ENCODE measurements around the gene RANBP9. TPM values are rescaled to one million over a fixed set of nuclear protein-coding genes. Genes with fewer than 3 reads are reported as not detected.

RANBP9 gene
- total RNA-seq, 1 experiment from 2014 or later, result 57.4 TPM

GRCh38 chr6:13716225-13716954, 4.8 kb upstream of the RANBP9 start:
- Histone ChIP-seq H3K4me1 (ENCODE audit: insufficient read depth, low read length, poor library complexity, severe bottlenecking) (peaks cover 6% of the 10 kb centered on the region), H3K36me3 (ENCODE audit: insufficient read depth, low read length, poor library complexity, severe bottlenecking) (no peaks in the 10 kb centered on the region), H3K27ac (ENCODE audit: low read depth, low read length, poor library complexity, severe bottlenecking) (no peak overlapping the region), H3K4me3 (ENCODE audit: low read depth, low read length, poor library complexity, severe bottlenecking) (no peak overlapping the region), H3K9me3 (ENCODE audit: low read depth, low read length, poor library complexity, severe bottlenecking) (no peaks in the 10 kb centered on the region), H3K27me3 (replicated peaks; ENCODE audit: insufficient read depth, low read depth, low read length, poor library complexity) (no peaks in the 10 kb centered on the region)
- no peak for DNase-seq (ENCODE audit: low spot score)
- ChIA-PET POLR2A (ENCODE audit: low non-redundant PET) (no interaction called here), CTCF (no interaction called here)
- intact Hi-C loops (cut with micrococcal nuclease; ENCODE audit: unreplicated experiment), result no loop called here
- TF ChIP-seq EZH2 (IDR thresholded peaks at IDR 0.05; ENCODE audit: borderline replicate concordance, low read depth, low read length, poor library complexity, severe bottlenecking), result no peak
- no TSS peak for BruUV-seq (replicated peaks)

- ChIA-PET CTCF (no interaction called here), POLR2A (ENCODE audit: low non-redundant PET) (no interaction called here)
- no peak for DNase-seq (ENCODE audit: low spot score)
- no TSS peak for BruUV-seq (replicated peaks)
- Histone ChIP-seq H3K9me3 (ENCODE audit: low read depth, low read length, poor library complexity, severe bottlenecking) (no peaks in the 10 kb centered on the region), H3K36me3 (ENCODE audit: insufficient read depth, low read length, poor library complexity, severe bottlenecking) (no peaks in the 10 kb centered on the region), H3K4me3 (ENCODE audit: low read depth, low read length, poor library complexity, severe bottlenecking) (no peak overlapping the region), H3K27me3 (replicated peaks; ENCODE audit: insufficient read depth, low read depth, low read length, poor library complexity) (no peaks in the 10 kb centered on the region), H3K27ac (ENCODE audit: low read depth, low read length, poor library complexity, severe bottlenecking) (no peak overlapping the region), H3K4me1 (ENCODE audit: insufficient read depth, low read length, poor library complexity, severe bottlenecking) (peaks cover 6% of the 10 kb centered on the region)
- no peak for TF ChIP-seq EZH2 (IDR thresholded peaks at IDR 0.05; ENCODE audit: borderline replicate concordance, low read depth, low read length, poor library complexity, severe bottlenecking)
- no peak for TF ChIP-seq CTCF (conservative IDR thresholded peaks at IDR 0.05; ENCODE audit: low read depth, low read length)
- intact Hi-C loops (cut with micrococcal nuclease; ENCODE audit: unreplicated experiment), result no loop called here
Observed at GRCh38 chr6:13715444-13715883, 3.8 kb upstream of the RANBP9 start.

GRCh38 chr6:13712599-13712898, 914 bp upstream of the RANBP9 start:
- Histone ChIP-seq H3K4me1 (ENCODE audit: insufficient read depth, low read length, poor library complexity, severe bottlenecking) (peaks cover 17% of the 10 kb centered on the region), H3K4me3 (ENCODE audit: low read depth, low read length, poor library complexity, severe bottlenecking) (peak overlapping the region; percentile 94), H3K27me3 (replicated peaks; ENCODE audit: insufficient read depth, low read depth, low read length, poor library complexity) (no peaks in the 10 kb centered on the region), H3K36me3 (ENCODE audit: insufficient read depth, low read length, poor library complexity, severe bottlenecking) (no peaks in the 10 kb centered on the region), H3K27ac (ENCODE audit: low read depth, low read length, poor library complexity, severe bottlenecking) (peak overlapping the region; percentile 79), H3K9me3 (ENCODE audit: low read depth, low read length, poor library complexity, severe bottlenecking) (no peaks in the 10 kb centered on the region)
- DNase-seq (ENCODE audit: low spot score), result peak; percentile 6
- CTCF ChIA-PET, result no interaction called here
- no peak for TF ChIP-seq EZH2 (IDR thresholded peaks at IDR 0.05; ENCODE audit: borderline replicate concordance, low read depth, low read length, poor library complexity, severe bottlenecking)
- no peak for TF ChIP-seq CTCF (conservative IDR thresholded peaks at IDR 0.05; ENCODE audit: low read depth, low read length)
- POLR2A ChIA-PET (ENCODE audit: low non-redundant PET), result no interaction called here
- intact Hi-C loops (cut with micrococcal nuclease; ENCODE audit: unreplicated experiment), result loop anchor here (5.0 kb wide), 1 partner anchor 80 kb away; no protein-coding TSS in a partner anchor
- TSS peak; percentile 86 for BruUV-seq (replicated peaks)

- intact Hi-C loops (cut with micrococcal nuclease; ENCODE audit: unreplicated experiment), result loop anchor here (5.0 kb wide), 1 partner anchor 81 kb away; no protein-coding TSS in a partner anchor
- POLR2A ChIA-PET (ENCODE audit: low non-redundant PET), result no interaction called here
- peak overlapping the region; percentile 88 for H3K27ac ChIP-seq (ENCODE audit: low read depth, low read length, poor library complexity, severe bottlenecking)
- H3K9me3 ChIP-seq (ENCODE audit: low read depth, low read length, poor library complexity, severe bottlenecking), result no peaks in the 10 kb centered on the region
- no peaks in the 10 kb centered on the region for H3K36me3 ChIP-seq (ENCODE audit: insufficient read depth, low read length, poor library complexity, severe bottlenecking)
- H3K4me1 ChIP-seq (ENCODE audit: insufficient read depth, low read length, poor library complexity, severe bottlenecking), result peaks cover 17% of the 10 kb centered on the region
- CTCF ChIA-PET, result interaction anchor here (0.8 kb wide), 1 partner anchor 137 kb away, joined by 3 read pairs; the partner anchor contains the start of gene SIRT5
- H3K27me3 ChIP-seq (replicated peaks; ENCODE audit: insufficient read depth, low read depth, low read length, poor library complexity), result no peaks in the 10 kb centered on the region
- no peak for DNase-seq (ENCODE audit: low spot score)
- no peak; the same call in 1 of the 2 replicates for TF ChIP-seq CTCF (conservative IDR thresholded peaks at IDR 0.05; ENCODE audit: low read depth, low read length)
- TF ChIP-seq EZH2 (IDR thresholded peaks at IDR 0.05; ENCODE audit: borderline replicate concordance, low read depth, low read length, poor library complexity, severe bottlenecking), result no peak
- H3K4me3 ChIP-seq (ENCODE audit: low read depth, low read length, poor library complexity, severe bottlenecking), result peak overlapping the region; percentile 94
- no TSS peak for BruUV-seq (replicated peaks)
Observed at GRCh38 chr6:13711324-13711732, 307 bp downstream of the RANBP9 start.
